ENCODE measurements around the gene PALD1. TPM values are rescaled to one million over a fixed set of nuclear protein-coding genes. Genes with fewer than 3 reads are reported as not detected.
"Not testable (repeated sequence)": the region's sequence is repeated elsewhere in the genome, so short reads cannot be mapped to it uniquely, and the experiment has no call there.

The PALD1 gene
- total RNA-seq, 2 experiments from 2014 or later: 0.36 to 0.44 TPM

- CTCF ChIA-PET: no interaction called here
- no peak overlapping the region for H3K4me3 ChIP-seq (ENCODE audit: low read length)
- Mint-ChIP-seq H3K36me3 (ENCODE audit: low read depth) (peaks cover 11% of the 10 kb centered on the region), H3K4me1 (ENCODE audit: low read depth) (peaks cover 45% of the 10 kb centered on the region), H3K27me3 (no peaks in the 10 kb centered on the region), H3K4me3 (no peak overlapping the region), H3K27ac (peak overlapping the region; percentile 32), H3K9me3 (no peaks in the 10 kb centered on the region)
- DNase-seq: no peak
- TF ChIP-seq CTCF (IDR thresholded peaks at IDR 0.05): no peak
- H3K4me1 ChIP-seq (ENCODE audit: insufficient read depth, low read length): peaks cover 46% of the 10 kb centered on the region
- no peaks in the 10 kb centered on the region for H3K9me3 ChIP-seq (ENCODE audit: control insufficient read depth in 1 of 2, insufficient read depth in 1 of 2, low read length in 2 of 2)
- no peak for ATAC-seq (ENCODE audit: poor library complexity)
- intact Hi-C loops (cut with DNase I, micrococcal nuclease): no loop called here
- no peaks in the 10 kb centered on the region for H3K27me3 ChIP-seq (ENCODE audit: control insufficient read depth in 1 of 2, insufficient read depth in 2 of 2, low read length in 2 of 2)
- H3K36me3 ChIP-seq (ENCODE audit: insufficient read depth, low read length): peaks cover 7% of the 10 kb centered on the region
- H3K27ac ChIP-seq (ENCODE audit: low read depth in 1 of 2, low read length in 2 of 2): no peak overlapping the region
- POLR2A ChIA-PET: no interaction called here
Observed at GRCh38 chr10:70605161-70605560, 126.6 kb downstream of the PALD1 start.

GRCh38 chr10:70607936-70608335, 129.4 kb downstream of the PALD1 start:
- no peak overlapping the region for H3K4me3 Mint-ChIP-seq
- Histone ChIP-seq H3K27ac (ENCODE audit: low read depth in 1 of 2, low read length in 2 of 2) (no peak overlapping the region), H3K4me3 (ENCODE audit: low read length) (no peak overlapping the region), H3K27me3 (ENCODE audit: control insufficient read depth in 1 of 2, insufficient read depth in 2 of 2, low read length in 2 of 2) (no peaks in the 10 kb centered on the region), H3K9me3 (ENCODE audit: control insufficient read depth in 1 of 2, insufficient read depth in 1 of 2, low read length in 2 of 2) (no peaks in the 10 kb centered on the region), H3K4me1 (ENCODE audit: insufficient read depth, low read length) (peaks cover 18% of the 10 kb centered on the region), H3K36me3 (ENCODE audit: insufficient read depth, low read length) (no peaks in the 10 kb centered on the region)
- ATAC-seq (ENCODE audit: poor library complexity) (no peak), DNase-seq (no peak)
- intact Hi-C loops (cut with DNase I, micrococcal nuclease): no loop called here
- ChIA-PET CTCF (no interaction called here), POLR2A (no interaction called here)
- no peak for TF ChIP-seq CTCF (IDR thresholded peaks at IDR 0.05)
- no peaks in the 10 kb centered on the region for H3K9me3 Mint-ChIP-seq
- no peak overlapping the region for H3K27ac Mint-ChIP-seq
- no peaks in the 10 kb centered on the region for H3K36me3 Mint-ChIP-seq (ENCODE audit: low read depth)
- no peaks in the 10 kb centered on the region for H3K27me3 Mint-ChIP-seq
- peaks cover 34% of the 10 kb centered on the region for H3K4me1 Mint-ChIP-seq (ENCODE audit: low read depth)

GRCh38 chr10:70613941-70614340, 135.4 kb downstream of the PALD1 start:
- intact Hi-C loops (cut with DNase I, micrococcal nuclease): no loop called here
- peaks cover 7% of the 10 kb centered on the region for H3K4me1 Mint-ChIP-seq (ENCODE audit: low read depth)
- POLR2A ChIA-PET: no interaction called here

GRCh38 chr10:70614364-70614763, 135.8 kb downstream of the PALD1 start:
- POLR2A ChIA-PET; H3K27ac ChIP-seq (ENCODE audit: low read depth in 1 of 2, low read length in 2 of 2); H3K27ac Mint-ChIP-seq; H3K9me3 ChIP-seq (ENCODE audit: control insufficient read depth in 1 of 2, insufficient read depth in 1 of 2, low read length in 2 of 2); H3K36me3 ChIP-seq (ENCODE audit: insufficient read depth, low read length); H3K4me1 Mint-ChIP-seq (ENCODE audit: low read depth); ATAC-seq (ENCODE audit: poor library complexity); H3K9me3 Mint-ChIP-seq; H3K36me3 Mint-ChIP-seq (ENCODE audit: low read depth); H3K27me3 ChIP-seq (ENCODE audit: control insufficient read depth in 1 of 2, insufficient read depth in 2 of 2, low read length in 2 of 2); H3K4me1 ChIP-seq (ENCODE audit: insufficient read depth, low read length); H3K4me3 ChIP-seq (ENCODE audit: low read length); DNase-seq; H3K4me3 Mint-ChIP-seq; intact Hi-C loops (cut with DNase I, micrococcal nuclease); CTCF ChIA-PET: not testable (repeated sequence)
- H3K27me3 Mint-ChIP-seq: peaks cover 12% of the 10 kb centered on the region

More at GRCh38 chr10:70613941-70614340, 135.4 kb downstream of the PALD1 start:
- no peaks in the 10 kb centered on the region for H3K36me3 ChIP-seq (ENCODE audit: insufficient read depth, low read length)
- no peaks in the 10 kb centered on the region for H3K9me3 ChIP-seq (ENCODE audit: control insufficient read depth in 1 of 2, insufficient read depth in 1 of 2, low read length in 2 of 2)
- H3K27ac Mint-ChIP-seq: no peak overlapping the region
- DNase-seq: no peak
- no peak overlapping the region for H3K27ac ChIP-seq (ENCODE audit: low read depth in 1 of 2, low read length in 2 of 2)
- H3K27me3 Mint-ChIP-seq: peaks cover 12% of the 10 kb centered on the region
- no peak overlapping the region for H3K4me3 ChIP-seq (ENCODE audit: low read length)
- no peaks in the 10 kb centered on the region for H3K27me3 ChIP-seq (ENCODE audit: control insufficient read depth in 1 of 2, insufficient read depth in 2 of 2, low read length in 2 of 2)
- peaks cover 6% of the 10 kb centered on the region for H3K4me1 ChIP-seq (ENCODE audit: insufficient read depth, low read length)
- H3K4me3 Mint-ChIP-seq: no peak overlapping the region
- CTCF ChIA-PET: no interaction called here
- no peak for TF ChIP-seq CTCF (IDR thresholded peaks at IDR 0.05)
- H3K36me3 Mint-ChIP-seq (ENCODE audit: low read depth): no peaks in the 10 kb centered on the region
- H3K9me3 Mint-ChIP-seq: peaks cover 4% of the 10 kb centered on the region
- ATAC-seq (ENCODE audit: poor library complexity): no peak

Data from CD4-positive, alpha-beta T cell (primary cell).